ENCODE measurements around the gene PCDHA8.
"Not testable (repeated sequence)": the region's sequence is repeated elsewhere in the genome, so short reads cannot be mapped to it uniquely, and the experiment has no call there.

PCDHA8 gene

DNA sequence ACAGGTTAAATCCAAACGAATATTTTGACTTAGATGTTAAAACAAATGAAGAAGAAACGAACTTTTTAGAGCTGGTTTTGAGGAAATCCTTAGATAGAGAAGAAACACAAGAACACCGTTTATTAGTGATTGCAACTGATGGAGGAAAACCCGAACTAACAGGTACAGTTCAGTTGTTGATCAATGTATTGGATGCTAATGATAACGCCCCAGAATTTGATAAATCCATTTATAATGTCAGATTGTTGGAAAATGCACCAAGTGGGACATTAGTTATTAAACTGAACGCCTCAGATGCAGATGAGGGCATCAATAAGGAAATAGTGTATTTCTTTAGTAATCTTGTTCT lies 18.7 kb upstream of the PCDHA8 start:
- Histone ChIP-seq H3K4me1 (ENCODE audit: insufficient read depth, insufficient read length) (no peaks in the 10 kb centered on the region), H3K9ac (ENCODE audit: insufficient read length, low read depth) (no peak overlapping the region), H3K9me3 (ENCODE audit: insufficient read depth, low read length) (no peaks in the 10 kb centered on the region), H3K4me3 (ENCODE audit: insufficient read length, low read depth) (no peak overlapping the region), H3K27me3 (ENCODE audit: insufficient read depth, insufficient read length) (no peaks in the 10 kb centered on the region), H3K36me3 (ENCODE audit: insufficient read depth, insufficient read length, low read length) (no peaks in the 10 kb centered on the region)
- TF ChIP-seq SUZ12 (IDR thresholded peaks at IDR 0.05; ENCODE audit: extremely low read depth, insufficient read depth, insufficient read length): no peak
- no peak for TF ChIP-seq ZNF274 (IDR thresholded peaks at IDR 0.05; ENCODE audit: low read depth, low read length)
- TF ChIP-seq YY1 (IDR thresholded peaks at IDR 0.05; ENCODE audit: insufficient read depth, insufficient read length): no peak
- no peak for DNase-seq (ENCODE audit: low read depth, low spot score)

DNA sequence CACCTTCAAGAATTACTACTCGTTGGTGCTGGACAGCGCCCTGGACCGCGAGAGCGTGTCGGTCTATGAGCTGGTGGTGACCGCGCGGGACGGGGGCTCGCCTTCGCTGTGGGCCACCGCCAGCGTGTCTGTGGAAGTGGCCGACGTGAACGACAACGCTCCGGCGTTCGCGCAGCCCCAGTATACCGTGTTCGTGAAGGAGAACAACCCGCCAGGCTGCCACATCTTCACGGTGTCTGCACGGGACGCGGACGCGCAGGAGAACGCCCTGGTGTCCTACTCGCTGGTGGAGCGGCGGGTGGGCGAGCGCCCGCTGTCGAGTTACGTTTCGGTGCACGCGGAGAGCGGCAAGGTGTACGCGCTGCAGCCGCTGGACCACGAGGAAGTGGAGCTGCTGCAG lies 18.0 kb upstream of the PCDHA8 start:
- not testable (repeated sequence) for DNase-seq (ENCODE audit: low read depth, low spot score)

GRCh38 chr5:140823475-140823874 lies 17.5 kb upstream of the PCDHA8 start:
- H3K4me1 ChIP-seq (ENCODE audit: insufficient read depth, insufficient read length): no peaks in the 10 kb centered on the region
- no peak for TF ChIP-seq YY1 (IDR thresholded peaks at IDR 0.05; ENCODE audit: insufficient read depth, insufficient read length)
- TF ChIP-seq SUZ12 (IDR thresholded peaks at IDR 0.05; ENCODE audit: extremely low read depth, insufficient read depth, insufficient read length): no peak
- no peak for TF ChIP-seq ZNF274 (IDR thresholded peaks at IDR 0.05; ENCODE audit: low read depth, low read length)
- H3K27me3 ChIP-seq (ENCODE audit: insufficient read depth, insufficient read length): no peaks in the 10 kb centered on the region
- no peaks in the 10 kb centered on the region for H3K36me3 ChIP-seq (ENCODE audit: insufficient read depth, insufficient read length, low read length)
- no peak overlapping the region for H3K4me3 ChIP-seq (ENCODE audit: insufficient read length, low read depth)
- no peak overlapping the region for H3K9ac ChIP-seq (ENCODE audit: insufficient read length, low read depth)
- DNase-seq (ENCODE audit: low read depth, low spot score): no peak
- no peaks in the 10 kb centered on the region for H3K9me3 ChIP-seq (ENCODE audit: insufficient read depth, low read length)

More for the DNA sequence above, 18.0 kb upstream of the PCDHA8 start:
- H3K4me1 ChIP-seq (ENCODE audit: insufficient read depth, insufficient read length); H3K36me3 ChIP-seq (ENCODE audit: insufficient read depth, insufficient read length, low read length); H3K27me3 ChIP-seq (ENCODE audit: insufficient read depth, insufficient read length); H3K9me3 ChIP-seq (ENCODE audit: insufficient read depth, low read length); H3K9ac ChIP-seq (ENCODE audit: insufficient read length, low read depth); H3K4me3 ChIP-seq (ENCODE audit: insufficient read length, low read depth): not testable (repeated sequence)

- H3K9me3 ChIP-seq (ENCODE audit: insufficient read depth, low read length): no peaks in the 10 kb centered on the region
- H3K36me3 ChIP-seq (ENCODE audit: insufficient read depth, insufficient read length, low read length): no peaks in the 10 kb centered on the region
- no peak for TF ChIP-seq SUZ12 (IDR thresholded peaks at IDR 0.05; ENCODE audit: extremely low read depth, insufficient read depth, insufficient read length)
- TF ChIP-seq ZNF274 (IDR thresholded peaks at IDR 0.05; ENCODE audit: low read depth, low read length): no peak
- TF ChIP-seq YY1 (IDR thresholded peaks at IDR 0.05; ENCODE audit: insufficient read depth, insufficient read length): no peak
- H3K27me3 ChIP-seq (ENCODE audit: insufficient read depth, insufficient read length): no peaks in the 10 kb centered on the region
- no peak within 1 kb of the TSS for H3K9ac ChIP-seq (ENCODE audit: insufficient read length, low read depth)
- no peak for DNase-seq (ENCODE audit: low read depth, low spot score)
- no peaks in the 10 kb centered on the region for H3K4me1 ChIP-seq (ENCODE audit: insufficient read depth, insufficient read length)
- H3K4me3 ChIP-seq (ENCODE audit: insufficient read length, low read depth): no peak within 1 kb of the TSS
Observed at GRCh38 chr5:140827704-140828361, 13.2 kb upstream of the PCDHA8 start, which contains the start of gene PCDHA6. TSS of gene PCDHA6 (plus strand) at chr5:140827960. CDS start at chr5:140828092, 132 bp downstream.

GRCh38 chr5:140828362-140828737 lies 12.6 kb upstream of the PCDHA8 start:
- DNase-seq (ENCODE audit: low read depth, low spot score): no peak
- Histone ChIP-seq H3K4me1 (ENCODE audit: insufficient read depth, insufficient read length) (no peaks in the 10 kb centered on the region), H3K9ac (ENCODE audit: insufficient read length, low read depth) (no peak overlapping the region), H3K27me3 (ENCODE audit: insufficient read depth, insufficient read length) (no peaks in the 10 kb centered on the region), H3K4me3 (ENCODE audit: insufficient read length, low read depth) (no peak overlapping the region), H3K36me3 (ENCODE audit: insufficient read depth, insufficient read length, low read length) (no peaks in the 10 kb centered on the region), H3K9me3 (ENCODE audit: insufficient read depth, low read length) (no peaks in the 10 kb centered on the region)
- TF ChIP-seq SUZ12 (IDR thresholded peaks at IDR 0.05; ENCODE audit: extremely low read depth, insufficient read depth, insufficient read length) (no peak), YY1 (IDR thresholded peaks at IDR 0.05; ENCODE audit: insufficient read depth, insufficient read length) (no peak), ZNF274 (IDR thresholded peaks at IDR 0.05; ENCODE audit: low read depth, low read length) (no peak)

- not testable (repeated sequence) for H3K36me3 ChIP-seq (ENCODE audit: insufficient read depth, insufficient read length, low read length); H3K4me1 ChIP-seq (ENCODE audit: insufficient read depth, insufficient read length); DNase-seq (ENCODE audit: low read depth, low spot score); H3K27me3 ChIP-seq (ENCODE audit: insufficient read depth, insufficient read length); H3K9ac ChIP-seq (ENCODE audit: insufficient read length, low read depth); H3K4me3 ChIP-seq (ENCODE audit: insufficient read length, low read depth); H3K9me3 ChIP-seq (ENCODE audit: insufficient read depth, low read length)
Observed at GRCh38 chr5:140829511-140830501, 11.2 kb upstream of the PCDHA8 start.

DNA sequence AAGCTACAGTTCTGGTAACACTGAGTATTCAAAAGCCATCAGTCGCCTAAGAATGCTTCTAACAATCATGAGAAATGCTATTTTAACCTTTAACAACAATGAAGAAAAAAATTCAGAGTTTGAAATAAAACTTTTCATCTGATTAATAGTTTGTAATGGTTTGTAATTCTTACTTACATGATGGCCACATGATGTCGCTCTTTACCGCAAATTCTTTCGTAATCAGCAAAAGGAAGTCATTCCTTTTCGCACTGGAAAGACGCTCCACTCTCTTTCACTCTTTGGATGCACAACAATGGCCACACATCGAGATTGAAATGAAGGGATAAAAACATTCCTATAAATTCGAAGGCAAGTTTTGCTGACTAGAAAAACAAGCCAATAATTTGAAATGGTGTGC lies 7.0 kb upstream of the PCDHA8 start, which contains the start of gene PCDHA7:
Gene PCDHA7, plus strand, starts transcription at position 277 of the 400 bp plus-strand sequence. Its CDS starts 115 bp downstream, at position 392.
- TF ChIP-seq YY1 (IDR thresholded peaks at IDR 0.05; ENCODE audit: insufficient read depth, insufficient read length) (no peak), ZNF274 (IDR thresholded peaks at IDR 0.05; ENCODE audit: low read depth, low read length) (no peak), SUZ12 (IDR thresholded peaks at IDR 0.05; ENCODE audit: extremely low read depth, insufficient read depth, insufficient read length) (no peak)
- Histone ChIP-seq H3K9me3 (ENCODE audit: insufficient read depth, low read length) (peaks cover 3% of the 10 kb centered on the region; the same call in 1 of the 2 replicates), H3K4me1 (ENCODE audit: insufficient read depth, insufficient read length) (no peaks in the 10 kb centered on the region), H3K4me3 (ENCODE audit: insufficient read length, low read depth) (peak within 1 kb of the TSS; percentile 43), H3K9ac (ENCODE audit: insufficient read length, low read depth) (peak within 1 kb of the TSS; percentile 51), H3K36me3 (ENCODE audit: insufficient read depth, insufficient read length, low read length) (no peaks in the 10 kb centered on the region), H3K27me3 (ENCODE audit: insufficient read depth, insufficient read length) (no peaks in the 10 kb centered on the region)
- no peak for DNase-seq (ENCODE audit: low read depth, low spot score)

DNA sequence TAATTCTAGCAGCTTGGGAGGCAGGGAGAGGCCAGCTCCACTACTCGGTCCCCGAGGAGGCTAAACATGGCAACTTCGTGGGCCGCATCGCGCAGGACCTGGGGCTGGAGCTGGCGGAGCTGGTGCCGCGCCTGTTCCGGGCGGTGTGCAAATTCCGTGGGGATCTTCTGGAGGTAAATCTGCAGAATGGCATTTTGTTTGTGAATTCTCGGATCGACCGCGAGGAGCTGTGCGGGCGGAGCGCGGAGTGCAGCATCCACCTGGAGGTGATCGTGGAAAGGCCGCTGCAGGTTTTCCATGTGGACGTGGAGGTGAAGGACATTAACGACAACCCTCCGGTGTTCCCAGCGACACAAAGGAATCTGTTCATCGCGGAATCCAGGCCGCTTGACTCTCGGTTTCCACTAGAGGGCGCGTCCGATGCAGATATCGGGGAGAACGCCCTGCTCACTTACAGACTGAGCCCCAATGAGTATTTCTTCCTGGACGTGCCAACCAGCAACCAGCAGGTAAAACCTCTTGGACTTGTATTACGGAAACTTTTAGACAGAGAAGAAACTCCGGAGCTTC lies 6.5 kb upstream of the PCDHA8 start:
- H3K4me3 ChIP-seq (ENCODE audit: insufficient read length, low read depth): peak overlapping the region; percentile 43
- not testable (repeated sequence) for H3K27me3 ChIP-seq (ENCODE audit: insufficient read depth, insufficient read length); H3K4me1 ChIP-seq (ENCODE audit: insufficient read depth, insufficient read length); H3K9me3 ChIP-seq (ENCODE audit: insufficient read depth, low read length); H3K36me3 ChIP-seq (ENCODE audit: insufficient read depth, insufficient read length, low read length); H3K9ac ChIP-seq (ENCODE audit: insufficient read length, low read depth); DNase-seq (ENCODE audit: low read depth, low spot score)

Data from NT2/D1 (cell line).